MCF 10A (cell line): ENCODE measurements around the gene SLC3A2. TPM values are rescaled to one million over a fixed set of nuclear protein-coding genes. Genes with fewer than 3 reads are reported as not detected.
A peak's percentile ranks its signal among the peaks of the same experiment; 100 is the strongest.

Source experiments
- BruUV-seq: library from RNA; stranded (reverse); fragments of 400-500 nt; replicated peaks from 2 replicates; lab custom pipeline; 2021; lab: Mats Ljungman, UMichigan
- CTCF ChIA-PET: fragments of 300-600 bp; sonication (Branson Sonifier 250); formaldehyde crosslinking; extraction: SDS; loops from one replicate; lab custom pipeline; 2021; ENCODE audit warnings: antibody characterized with exemption, inconsistent platforms; lab: Yijun Ruan, JAX
- POLR2A ChIA-PET: fragments of 300-600, 350-650 bp; sonication (Branson Sonifier 250); formaldehyde crosslinking; extraction: SDS; loops from one replicate; lab custom pipeline; 2020; ENCODE audit warnings: antibody characterized with exemption, inconsistent platforms; lab: Yijun Ruan, JAX
- DNase-seq: peaks from one replicate; pipeline ENCODE4 v3.0.0-alpha.2; 2018; ENCODE audit not compliant: unreplicated experiment
- H3K27ac Mint-ChIP-seq: one replicate; pipeline ENCODE4 v1.8.0; 2022; ENCODE audit warnings: mild to moderate bottlenecking, low read depth, mixed read lengths; ENCODE audit not compliant: unreplicated experiment
- H3K27me3 Mint-ChIP-seq: one replicate; pipeline ENCODE4 v1.8.0; 2022; ENCODE audit warnings: mixed read lengths; ENCODE audit not compliant: insufficient read depth, unreplicated experiment
- H3K36me3 Mint-ChIP-seq: one replicate; pipeline ENCODE4 v1.8.0; 2022; ENCODE audit warnings: mild to moderate bottlenecking, moderate library complexity, mixed read lengths; ENCODE audit not compliant: insufficient read depth, unreplicated experiment
- H3K4me1 Mint-ChIP-seq: one replicate; pipeline ENCODE4 v1.8.0; 2022; ENCODE audit warnings: mixed read lengths; ENCODE audit not compliant: insufficient read depth, unreplicated experiment
- H3K4me3 Mint-ChIP-seq: one replicate; pipeline ENCODE4 v1.8.0; 2022; ENCODE audit warnings: mild to moderate bottlenecking, moderate library complexity, mixed read lengths; ENCODE audit not compliant: unreplicated experiment
- H3K9me3 Mint-ChIP-seq: one replicate; pipeline ENCODE4 v1.8.0; 2022; ENCODE audit warnings: mixed read lengths; ENCODE audit not compliant: unreplicated experiment
- intact Hi-C: fragments of 100-400 bp; cut with micrococcal nuclease; formaldehyde crosslinking; loops from 2 replicates; pipeline ENCODE4 v1.14.1; 2022
- total RNA-seq: library from RNA; stranded (reverse); gene quantifications from 2 replicates; pipeline ENCODE4 v1.2.3, GENCODE V29; 2022
- TF ChIP-seq, protein P1 (sequence below): fragments of 200-600 bp; IDR thresholded peaks from one replicate; pipeline ENCODE4 v1.8.0; 2022; ENCODE audit warnings: antibody characterized with exemption, mild to moderate bottlenecking; ENCODE audit not compliant: unreplicated experiment

SLC3A2 gene
- total RNA-seq, 1 experiment from 2014 or later = 896 TPM

DNA sequence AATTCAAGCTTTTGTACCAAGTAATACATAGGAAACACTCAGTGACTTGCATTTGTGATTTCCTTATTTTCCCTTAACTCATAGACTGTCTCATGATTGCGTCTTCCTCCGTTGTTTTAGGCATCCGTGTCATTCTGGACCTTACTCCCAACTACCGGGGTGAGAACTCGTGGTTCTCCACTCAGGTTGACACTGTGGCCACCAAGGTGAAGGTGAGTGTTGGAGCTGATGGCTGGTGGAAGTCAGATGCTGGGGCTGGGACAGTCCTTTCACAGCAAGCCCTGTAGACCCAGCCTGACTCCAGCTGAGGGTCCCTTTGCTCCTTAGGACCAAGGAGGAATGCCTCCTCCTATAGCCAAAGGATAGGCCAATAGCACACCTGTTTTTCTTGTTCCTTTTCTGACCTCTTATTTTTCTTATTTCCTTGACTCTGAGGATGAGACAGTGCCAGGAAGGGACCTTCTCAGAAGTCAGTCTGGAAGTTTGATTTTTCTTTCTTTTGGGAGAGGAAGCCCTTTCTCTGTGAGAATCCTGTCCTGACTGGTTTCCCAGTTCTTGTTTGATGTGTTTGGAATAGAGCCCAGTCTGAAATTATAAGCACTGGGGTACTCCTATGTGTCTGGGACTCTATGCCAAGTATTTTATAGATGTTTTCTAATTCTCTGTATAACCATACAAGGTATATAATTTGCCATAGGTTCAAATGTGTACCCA, 2.2 kb downstream of the SLC3A2 start:
- no peak for DNase-seq
- TF ChIP-seq, protein P1, sequence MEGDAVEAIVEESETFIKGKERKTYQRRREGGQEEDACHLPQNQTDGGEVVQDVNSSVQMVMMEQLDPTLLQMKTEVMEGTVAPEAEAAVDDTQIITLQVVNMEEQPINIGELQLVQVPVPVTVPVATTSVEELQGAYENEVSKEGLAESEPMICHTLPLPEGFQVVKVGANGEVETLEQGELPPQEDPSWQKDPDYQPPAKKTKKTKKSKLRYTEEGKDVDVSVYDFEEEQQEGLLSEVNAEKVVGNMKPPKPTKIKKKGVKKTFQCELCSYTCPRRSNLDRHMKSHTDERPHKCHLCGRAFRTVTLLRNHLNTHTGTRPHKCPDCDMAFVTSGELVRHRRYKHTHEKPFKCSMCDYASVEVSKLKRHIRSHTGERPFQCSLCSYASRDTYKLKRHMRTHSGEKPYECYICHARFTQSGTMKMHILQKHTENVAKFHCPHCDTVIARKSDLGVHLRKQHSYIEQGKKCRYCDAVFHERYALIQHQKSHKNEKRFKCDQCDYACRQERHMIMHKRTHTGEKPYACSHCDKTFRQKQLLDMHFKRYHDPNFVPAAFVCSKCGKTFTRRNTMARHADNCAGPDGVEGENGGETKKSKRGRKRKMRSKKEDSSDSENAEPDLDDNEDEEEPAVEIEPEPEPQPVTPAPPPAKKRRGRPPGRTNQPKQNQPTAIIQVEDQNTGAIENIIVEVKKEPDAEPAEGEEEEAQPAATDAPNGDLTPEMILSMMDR = no peak
- Mint-ChIP-seq H3K36me3 (peaks cover 77% of the 10 kb centered on the region), H3K9me3 (no peaks in the 10 kb centered on the region), H3K27ac (peak overlapping the region; percentile 99), H3K27me3 (no peaks in the 10 kb centered on the region), H3K4me1 (peaks cover 41% of the 10 kb centered on the region), H3K4me3 (peak overlapping the region; percentile 100)
- intact Hi-C loops = loop anchor here (5.0 kb wide), 1 partner anchor 96 kb away; the partner anchor contains the start of gene TMEM179B
- BruUV-seq = no TSS peak
- ChIA-PET POLR2A (interaction anchor here (0.6 to 6.1 kb wide), 17 partner anchors 8 to 798 kb away, joined by 3 to 152 read pairs (median 4); partner anchors contain the start of genes AHNAK, HNRNPUL2, LBHD1 and NXF1), CTCF (interaction anchor here (1.0 to 5.1 kb wide), 2 partner anchors 19 to 28 kb away, joined by 7 to 31 read pairs; no protein-coding TSS in a partner anchor)

DNA sequence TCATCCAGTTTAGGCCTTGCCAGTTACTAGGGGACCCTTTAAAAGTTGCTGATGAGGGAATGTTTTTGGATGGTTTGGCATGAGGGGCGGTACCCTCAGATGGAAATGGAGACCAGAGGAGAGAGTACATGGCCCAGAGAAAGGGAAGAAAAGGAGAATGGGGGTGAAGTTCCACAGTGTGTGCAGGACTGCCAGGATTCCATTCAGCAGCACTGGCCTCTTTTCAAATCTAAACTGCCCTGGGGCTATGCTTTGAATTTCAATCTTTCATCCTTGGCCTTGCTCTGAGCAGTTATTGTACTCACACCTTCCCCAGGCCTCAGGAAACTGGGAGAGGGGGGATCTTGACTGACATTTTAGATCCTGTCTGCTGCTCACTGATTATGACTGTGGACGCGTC, 3.0 kb downstream of the SLC3A2 start:
- H3K27ac Mint-ChIP-seq = peak overlapping the region; percentile 99
- peak overlapping the region; percentile 100 for H3K4me3 Mint-ChIP-seq
- no TSS peak for BruUV-seq
- H3K27me3 Mint-ChIP-seq = no peaks in the 10 kb centered on the region
- no peaks in the 10 kb centered on the region for H3K9me3 Mint-ChIP-seq
- peaks cover 42% of the 10 kb centered on the region for H3K4me1 Mint-ChIP-seq
- H3K36me3 Mint-ChIP-seq = peaks cover 79% of the 10 kb centered on the region
- CTCF ChIA-PET = interaction anchor here (0.6 to 5.1 kb wide), 5 partner anchors 22 to 341 kb away, joined by 3 to 31 read pairs (median 6); no protein-coding TSS in a partner anchor
- TF ChIP-seq, protein P1 = no peak
- DNase-seq = peak; percentile 34
- intact Hi-C loops = loop anchor here (5.0 kb wide), 1 partner anchor 96 kb away; the partner anchor contains the start of gene TMEM179B
- POLR2A ChIA-PET = interaction anchor here (0.6 to 6.1 kb wide), 8 partner anchors 9 to 797 kb away, joined by 3 to 152 read pairs (median 4); partner anchors contain the start of genes HNRNPUL2, RTN3, TMEM179B and TTC9C

DNA sequence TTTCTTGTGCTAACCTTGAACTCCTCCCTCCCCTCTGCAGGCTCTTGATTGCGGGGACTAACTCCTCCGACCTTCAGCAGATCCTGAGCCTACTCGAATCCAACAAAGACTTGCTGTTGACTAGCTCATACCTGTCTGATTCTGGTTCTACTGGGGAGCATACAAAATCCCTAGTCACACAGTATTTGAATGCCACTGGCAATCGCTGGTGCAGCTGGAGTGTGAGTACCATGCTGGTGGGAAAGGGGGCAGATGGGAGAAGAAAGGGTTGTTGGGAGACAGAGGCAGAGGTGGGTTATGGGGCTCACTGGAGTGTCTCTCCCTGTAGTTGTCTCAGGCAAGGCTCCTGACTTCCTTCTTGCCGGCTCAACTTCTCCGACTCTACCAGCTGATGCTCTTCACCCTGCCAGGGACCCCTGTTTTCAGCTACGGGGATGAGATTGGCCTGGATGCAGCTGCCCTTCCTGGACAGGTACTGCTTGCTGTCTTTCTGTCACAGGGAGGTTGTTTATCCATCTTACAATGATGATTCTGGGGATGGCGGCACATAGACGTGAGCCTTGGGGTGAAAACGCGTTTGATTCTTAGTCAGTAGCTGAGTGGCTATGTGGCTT, 4.5 kb downstream of the SLC3A2 start:
- H3K4me1 Mint-ChIP-seq = peaks cover 47% of the 10 kb centered on the region
- no peak for DNase-seq
- H3K27me3 Mint-ChIP-seq = no peaks in the 10 kb centered on the region
- intact Hi-C loops = no loop called here
- CTCF ChIA-PET = interaction anchor here (0.5 to 3.3 kb wide), 9 partner anchors 10 to 1775 kb away, joined by 3 to 27 read pairs (median 4); no protein-coding TSS in a partner anchor
- no TSS peak for BruUV-seq
- H3K27ac Mint-ChIP-seq = peak overlapping the region; percentile 27
- H3K4me3 Mint-ChIP-seq = peak overlapping the region; percentile 52
- peaks cover 95% of the 10 kb centered on the region for H3K36me3 Mint-ChIP-seq
- TF ChIP-seq, protein P1 = no peak
- no peaks in the 10 kb centered on the region for H3K9me3 Mint-ChIP-seq
- POLR2A ChIA-PET = interaction anchor here (0.6 to 6.1 kb wide), 8 partner anchors 29 to 220 kb away, joined by 3 to 152 read pairs (median 5); partner anchors contain the start of genes C11orf98, CSKMT, HNRNPUL2 and TTC9C

DNA sequence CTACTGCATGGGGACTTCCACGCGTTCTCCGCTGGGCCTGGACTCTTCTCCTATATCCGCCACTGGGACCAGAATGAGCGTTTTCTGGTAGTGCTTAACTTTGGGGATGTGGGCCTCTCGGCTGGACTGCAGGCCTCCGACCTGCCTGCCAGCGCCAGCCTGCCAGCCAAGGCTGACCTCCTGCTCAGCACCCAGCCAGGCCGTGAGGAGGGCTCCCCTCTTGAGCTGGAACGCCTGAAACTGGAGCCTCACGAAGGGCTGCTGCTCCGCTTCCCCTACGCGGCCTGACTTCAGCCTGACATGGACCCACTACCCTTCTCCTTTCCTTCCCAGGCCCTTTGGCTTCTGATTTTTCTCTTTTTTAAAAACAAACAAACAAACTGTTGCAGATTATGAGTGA, 7.7 kb downstream of the SLC3A2 start:
- Mint-ChIP-seq H3K4me1 (peaks cover 34% of the 10 kb centered on the region), H3K4me3 (peak overlapping the region; percentile 36), H3K36me3 (peaks cover 69% of the 10 kb centered on the region), H3K27me3 (no peaks in the 10 kb centered on the region), H3K9me3 (no peaks in the 10 kb centered on the region), H3K27ac (no peak overlapping the region)
- POLR2A ChIA-PET = no interaction called here
- intact Hi-C loops = no loop called here
- DNase-seq = no peak
- CTCF ChIA-PET = no interaction called here
- BruUV-seq = TSS peak; percentile 32
- TF ChIP-seq, protein P1 = no peak
